Measurements from ENCODE around the gene CDK6. TPM values are rescaled to one million over a fixed set of nuclear protein-coding genes. Genes with fewer than 3 reads are reported as not detected.

The CDK6 gene
- total RNA-seq, 2 donors from 2014 or later, result 28.5 to 36.6 TPM

- H3K4me1 Mint-ChIP-seq, result peaks cover 4% of the 10 kb centered on the region
- H3K27ac Mint-ChIP-seq, result no peak overlapping the region
- TF ChIP-seq CTCF (conservative IDR thresholded peaks at IDR 0.05), result no peak
- no peak overlapping the region for H3K27ac ChIP-seq (ENCODE audit: low read depth, low read length)
- no peaks in the 10 kb centered on the region for H3K4me1 ChIP-seq (ENCODE audit: control insufficient read depth, insufficient read depth, low read length)
- no peaks in the 10 kb centered on the region for H3K27me3 Mint-ChIP-seq (ENCODE audit: insufficient read depth)
- H3K27me3 ChIP-seq (ENCODE audit: control insufficient read depth, insufficient read depth, low read length, poor library complexity, severe bottlenecking), result no peaks in the 10 kb centered on the region
- DNase-seq, result no peak
- no peak overlapping the region for H3K4me3 ChIP-seq (ENCODE audit: low read length)
- WGBS, 2 experiments (ENCODE audit: insufficient coverage in 1 of 2, insufficient read length in 1 of 2), result 95% methylated on average over 2 of the region's 2 CpGs; no CpG with 5 or more reads in 1 of the 2 experiments
- H3K36me3 ChIP-seq (ENCODE audit: control insufficient read depth, insufficient read depth, low read length), result peaks cover 18% of the 10 kb centered on the region
- peaks cover 20% of the 10 kb centered on the region for H3K9me3 ChIP-seq (ENCODE audit: control insufficient read depth, low read length)
- H3K9ac ChIP-seq (ENCODE audit: extremely low read depth, low read length, poor library complexity, severe bottlenecking), result no peak overlapping the region
- peaks cover 10% of the 10 kb centered on the region for H3K9me3 Mint-ChIP-seq
- H3K4me3 Mint-ChIP-seq, result no peak overlapping the region
- H3K36me3 Mint-ChIP-seq (ENCODE audit: low read depth), result peaks cover 7% of the 10 kb centered on the region
Observed at GRCh38 chr7:92706563-92706962, 129.8 kb downstream of the CDK6 start.

- DNase-seq, result no peak
- Mint-ChIP-seq H3K4me1 (peaks cover 4% of the 10 kb centered on the region), H3K36me3 (ENCODE audit: low read depth) (peaks cover 7% of the 10 kb centered on the region), H3K27ac (no peak overlapping the region), H3K27me3 (ENCODE audit: insufficient read depth) (no peaks in the 10 kb centered on the region), H3K4me3 (no peak overlapping the region), H3K9me3 (peaks cover 10% of the 10 kb centered on the region)
- Histone ChIP-seq H3K4me3 (ENCODE audit: low read length) (no peak overlapping the region), H3K36me3 (ENCODE audit: control insufficient read depth, insufficient read depth, low read length) (peaks cover 18% of the 10 kb centered on the region), H3K27ac (ENCODE audit: low read depth, low read length) (no peak overlapping the region), H3K9ac (ENCODE audit: extremely low read depth, low read length, poor library complexity, severe bottlenecking) (no peak overlapping the region), H3K4me1 (ENCODE audit: control insufficient read depth, insufficient read depth, low read length) (no peaks in the 10 kb centered on the region), H3K27me3 (ENCODE audit: control insufficient read depth, insufficient read depth, low read length, poor library complexity, severe bottlenecking) (no peaks in the 10 kb centered on the region), H3K9me3 (ENCODE audit: control insufficient read depth, low read length) (peaks cover 20% of the 10 kb centered on the region)
- 67 to 100% methylated on average over 1 of the region's 1 CpG for WGBS, 2 experiments (ENCODE audit: insufficient coverage in 1 of 2, insufficient read length in 1 of 2)
- no peak for TF ChIP-seq CTCF (conservative IDR thresholded peaks at IDR 0.05)
Observed at GRCh38 chr7:92705831-92706230, 130.5 kb downstream of the CDK6 start.

GRCh38 chr7:92704858-92705257, 131.5 kb downstream of the CDK6 start:
- no peak overlapping the region for H3K4me3 Mint-ChIP-seq
- peaks cover 10% of the 10 kb centered on the region for H3K9me3 Mint-ChIP-seq
- H3K4me1 Mint-ChIP-seq, result peaks cover 4% of the 10 kb centered on the region
- no peak for TF ChIP-seq CTCF (conservative IDR thresholded peaks at IDR 0.05)
- DNase-seq, result no peak
- Histone ChIP-seq H3K4me3 (ENCODE audit: low read length) (no peak overlapping the region), H3K27me3 (ENCODE audit: control insufficient read depth, insufficient read depth, low read length, poor library complexity, severe bottlenecking) (no peaks in the 10 kb centered on the region), H3K27ac (ENCODE audit: low read depth, low read length) (no peak overlapping the region), H3K36me3 (ENCODE audit: control insufficient read depth, insufficient read depth, low read length) (peaks cover 18% of the 10 kb centered on the region), H3K9ac (ENCODE audit: extremely low read depth, low read length, poor library complexity, severe bottlenecking) (no peak overlapping the region), H3K9me3 (ENCODE audit: control insufficient read depth, low read length) (peaks cover 20% of the 10 kb centered on the region), H3K4me1 (ENCODE audit: control insufficient read depth, insufficient read depth, low read length) (no peaks in the 10 kb centered on the region)
- no peak overlapping the region for H3K27ac Mint-ChIP-seq
- WGBS, 2 experiments (ENCODE audit: insufficient coverage in 1 of 2, insufficient read length in 1 of 2), result 93 to 100% methylated on average over 1 to 3 of the region's 3 CpGs
- no peaks in the 10 kb centered on the region for H3K27me3 Mint-ChIP-seq (ENCODE audit: insufficient read depth)
- H3K36me3 Mint-ChIP-seq (ENCODE audit: low read depth), result peaks cover 7% of the 10 kb centered on the region
